HG02571 (cell line): ENCODE measurements around the gene ERCC6L.

Experiments
- ATAC-seq: cut with Tn5 transposase; IDR thresholded peaks from one replicate; pipeline ENCODE4 v1.9.1; 2021; ENCODE audit warnings: mild to moderate bottlenecking, moderate library complexity; ENCODE audit not compliant: unreplicated experiment

ERCC6L gene

GRCh38 chrX:72169008-72169728 is 69.7 kb downstream of the ERCC6L start:
- ATAC-seq, result no peak

DNA sequence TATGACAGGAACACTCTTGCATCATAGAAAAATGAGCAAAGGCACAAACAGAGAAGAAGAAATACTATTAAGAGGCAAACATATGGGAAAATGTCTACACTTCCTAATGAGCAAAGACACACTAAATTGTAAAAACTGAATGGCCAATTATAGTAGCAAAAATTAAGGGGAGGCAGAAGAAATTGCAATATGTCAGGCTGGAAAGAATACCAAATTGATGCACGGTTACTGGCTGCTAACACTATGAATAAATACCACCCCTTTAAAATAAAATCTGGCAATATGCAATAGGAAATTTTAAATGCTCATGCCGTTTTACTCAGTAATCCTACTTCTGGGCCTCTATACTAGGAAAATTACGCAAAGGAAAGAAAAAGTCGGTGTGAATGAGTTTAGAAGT is 73.3 kb downstream of the ERCC6L start:
- ATAC-seq, result no peak

- no peak for ATAC-seq
Observed at GRCh38 chrX:72159769-72160168, 79.1 kb downstream of the ERCC6L start.

- ATAC-seq, result no peak
Observed at GRCh38 chrX:72158773-72159172, 80.1 kb downstream of the ERCC6L start.
